A549 (cell line): ENCODE measurements around the gene CCDC60. TPM values are rescaled to one million over a fixed set of nuclear protein-coding genes. Genes with fewer than 3 reads are reported as not detected.

ENCODE experiments used
- ATAC-seq, 2 experiments: fragments of 200-7000 bp in 1 of 2; fragments of >200 bp in 1 of 2; cut with Nextera tagmentation in 1 of 2; cut with Tn5 transposase in 1 of 2; 3 replicates each; pipeline versions ENCODE4 v1.8.0 to v1.9.1; 2018 to 2020; ENCODE audit warnings: mild to moderate bottlenecking in 1 of 2, moderate library complexity in 1 of 2
- CTCF ChIA-PET: fragments of 300-600 bp; sonication (Branson Sonifier 250); formaldehyde crosslinking; extraction: SDS; loops from one replicate; lab custom pipeline; 2021; ENCODE audit warnings: antibody characterized with exemption, inconsistent platforms; lab: Yijun Ruan, JAX
- POLR2A ChIA-PET: fragments of 350-600 bp; formaldehyde crosslinking; extraction: SDS; loops from one replicate; lab custom pipeline; 2021; ENCODE audit warnings: antibody characterized with exemption, inconsistent platforms; lab: Yijun Ruan, JAX
- DNase-seq, 2 experiments: peaks; one replicate each; pipeline versions ENCODE4 v3.0.0 to v3.0.0-alpha.2; 2011 to 2016; ENCODE audit warnings: low read depth in 1 of 2, low spot score in 1 of 2
- FAIRE-seq: peaks from 2 replicates; lab custom pipeline; 2011; peaks lifted over from hg19 to GRCh38; lab: Jason Lieb, UNC
- H3K27ac ChIP-seq, 2 experiments: fragments of >200 bp; sonication (Bioruptor Twin); formaldehyde crosslinking; 3 replicates each; pipeline ENCODE4 v1.5.1; 2016 to 2017
- H3K4me1 ChIP-seq: fragments of >200 bp; sonication (Bioruptor Twin); formaldehyde crosslinking; 3 replicates; pipeline ENCODE4 v1.6.1; 2016
- H3K4me2 ChIP-seq: fragments of >200 bp; sonication (Bioruptor Twin); formaldehyde crosslinking; 3 replicates; pipeline ENCODE4 v1.6.1; 2016
- H3K4me3 ChIP-seq: fragments of >200 bp; sonication (Bioruptor Twin); formaldehyde crosslinking; 3 replicates; pipeline ENCODE4 v1.5.1; 2016
- H3K9me3 ChIP-seq: fragments of >200 bp; sonication (Bioruptor Twin); formaldehyde crosslinking; 3 replicates; pipeline ENCODE4 v1.6.1; 2016
- BCL3 ChIP-seq: fragments of >200 bp; sonication (Bioruptor Twin); formaldehyde crosslinking; IDR thresholded peaks from 3 replicates; pipeline ENCODE4 v1.6.1; 2016
- BHLHE40 ChIP-seq: IDR thresholded peaks from 2 replicates; pipeline ENCODE4 v1.6.1; 2012; ENCODE audit warnings: low read depth, low read length, inconsistent platforms
- CEBPB ChIP-seq, 2 experiments: fragments of >200 bp in 1 of 2; sonication (Bioruptor Twin) in 1 of 2; formaldehyde crosslinking in 1 of 2; IDR thresholded peaks; 2 replicates each; pipeline ENCODE4 v1.6.1; 2012 to 2016
- CHD2 ChIP-seq: fragments of 150-350 bp; IDR thresholded peaks from 2 replicates; pipeline ENCODE4 v1.6.1; 2014; ENCODE audit warnings: low read length; ENCODE audit not compliant: partially characterized antibody
- EHMT2 ChIP-seq: fragments of 200-600 bp; sonication (generic); IDR thresholded peaks from 2 replicates; pipeline ENCODE4 v1.6.1; 2016; ENCODE audit warnings: antibody characterized with exemption, low read depth, mild to moderate bottlenecking, moderate library complexity
- ESRRA ChIP-seq: fragments of 150-350 bp; IDR thresholded peaks from 2 replicates; pipeline ENCODE4 v1.6.1; 2014; ENCODE audit warnings: mild to moderate bottlenecking, low read length, borderline replicate concordance
- FOXS1 ChIP-seq: fragments of 250-450 bp; sonication (Bioruptor Pico); IDR thresholded peaks from 2 replicates; pipeline ENCODE4 v1.5.0; 2020; ENCODE audit warnings: mild to moderate bottlenecking, moderate library complexity
- HDAC2 ChIP-seq: fragments of 200-600 bp; sonication (generic); IDR thresholded peaks from 2 replicates; pipeline ENCODE4 v1.6.1; 2016
- HES2 ChIP-seq: fragments of >200 bp; sonication (Bioruptor Twin); formaldehyde crosslinking; IDR thresholded peaks from 2 replicates; pipeline ENCODE4 v1.6.1; 2016
- HOXB13 ChIP-seq: fragments of 250-450 bp; sonication (Bioruptor Pico); IDR thresholded peaks from 2 replicates; pipeline ENCODE4 v1.5.0; 2020; ENCODE audit warnings: low read depth, mild to moderate bottlenecking, moderate library complexity
- HOXB5 ChIP-seq: fragments of 250-450 bp; sonication (Bioruptor Pico); IDR thresholded peaks from 2 replicates; pipeline ENCODE4 v1.5.0; 2020; ENCODE audit warnings: mild to moderate bottlenecking, moderate library complexity
- JUNB ChIP-seq: fragments of >200 bp; sonication (Bioruptor Twin); formaldehyde crosslinking; IDR thresholded peaks from 2 replicates; pipeline ENCODE4 v1.6.1; 2016
- KDM1A ChIP-seq: fragments of 200-600 bp; sonication (generic); IDR thresholded peaks from 2 replicates; pipeline ENCODE4 v1.6.1; 2016; ENCODE audit warnings: low read depth, mild to moderate bottlenecking
- MAZ ChIP-seq: fragments of 150-350 bp; IDR thresholded peaks from 2 replicates; pipeline ENCODE4 v1.6.1; 2014; ENCODE audit warnings: antibody characterized with exemption, low read depth, low read length, borderline replicate concordance
- NFE2L2 ChIP-seq: fragments of 150-350 bp; conservative IDR thresholded peaks from 2 replicates; pipeline ENCODE4 v1.6.1; 2014; ENCODE audit warnings: low read length
- NPAS2 ChIP-seq: fragments of 250-450 bp; sonication (Bioruptor Pico); IDR thresholded peaks from 2 replicates; pipeline ENCODE4 v1.8.0; 2022; ENCODE audit warnings: mild to moderate bottlenecking, moderate library complexity, borderline replicate concordance
- NR3C1 ChIP-seq: fragments of >200 bp; sonication (Bioruptor Twin); formaldehyde crosslinking; IDR thresholded peaks from 3 replicates; pipeline ENCODE4 v1.6.1; 2017
- PHF8 ChIP-seq: fragments of 200-600 bp; sonication (generic); IDR thresholded peaks from 2 replicates; pipeline ENCODE4 v1.6.1; 2016; ENCODE audit warnings: low read depth, mild to moderate bottlenecking, antibody characterized with exemption, moderate library complexity, borderline replicate concordance
- RARB ChIP-seq: fragments of 250-450 bp; sonication (Bioruptor Pico); IDR thresholded peaks from 2 replicates; pipeline ENCODE4 v1.8.0; 2021; ENCODE audit warnings: mild to moderate bottlenecking, moderate library complexity
- REST ChIP-seq: fragments of 200-600 bp; sonication (generic); IDR thresholded peaks from 2 replicates; pipeline ENCODE4 v1.6.1; 2016; ENCODE audit warnings: antibody characterized with exemption, mild to moderate bottlenecking, moderate library complexity
- RFX5 ChIP-seq: fragments of 450-650 bp; IDR thresholded peaks from 2 replicates; pipeline ENCODE4 v1.7.1; 2014; ENCODE audit warnings: antibody characterized with exemption, mild to moderate bottlenecking, moderate library complexity
- RNF2 ChIP-seq: fragments of 200-600 bp; sonication (generic); IDR thresholded peaks from 2 replicates; pipeline ENCODE4 v1.6.1; 2016; ENCODE audit warnings: low read depth, mild to moderate bottlenecking, antibody characterized with exemption, moderate library complexity, borderline replicate concordance
- SMC3 ChIP-seq: fragments of >200 bp; sonication (Bioruptor Twin); formaldehyde crosslinking; IDR thresholded peaks from 3 replicates; pipeline ENCODE4 v1.6.1; 2018; ENCODE audit warnings: inconsistent platforms
- SREBF2 ChIP-seq: fragments of 450-650 bp; IDR thresholded peaks from 2 replicates; pipeline ENCODE4 v1.6.1; 2014; ENCODE audit warnings: mild to moderate bottlenecking, moderate library complexity
- TP53 ChIP-seq: fragments of 250-450 bp; sonication (Bioruptor Pico); IDR thresholded peaks from 2 replicates; pipeline ENCODE4 v1.5.0; 2021; ENCODE audit warnings: mild to moderate bottlenecking, moderate library complexity
- ZNF302 ChIP-seq: fragments of 250-450 bp; sonication (Bioruptor Pico); IDR thresholded peaks from 2 replicates; pipeline ENCODE4 v1.9.0; 2021; ENCODE audit warnings: inconsistent platforms, mild to moderate bottlenecking, moderate library complexity
- WGBS: methylation state at CpG from one replicate; pipeline ENCODE4 v1.1.6; 2017; ENCODE audit errors: missing lambda C conversion rate; 5-methylcytosine and 5-hydroxymethylcytosine counted together
- polyA plus RNA-seq, 4 experiments: library from polyadenylated mRNA; depleted of rRNA in 3 of 4; stranded (reverse); fragments of >200 nt; fragmentation: RNase III in 1 of 4; extraction: RNeasy Plus Mini Kit Qiagen cat#74134 plus additional on column Dnase treatment in 1 of 4; gene quantifications; 2 replicates in 3 of 4; 3 replicates in 1 of 4; pipeline ENCODE4 v1.2.3, GENCODE V29; 2011 to 2017

The CCDC60 gene
- polyA plus RNA-seq, 2 of the 4 experiments (the other 2 are of a cell fraction) = 0.09 TPM; not detected in 1

GRCh38 chr12:119417440-119417839 is 82.9 kb downstream of the CCDC60 start:
- CTCF ChIA-PET = interaction anchor here (0.5 to 0.9 kb wide), 2 partner anchors 14 to 1446 kb away, joined by 3 read pairs; no protein-coding TSS in a partner anchor
- TF ChIP-seq FOXS1 (CRISPR knock-in tag) = no peak

GRCh38 chr12:119419381-119419780 is 84.9 kb downstream of the CCDC60 start:
- Histone ChIP-seq H3K4me2 (no peak overlapping the region), H3K4me1 (no peaks in the 10 kb centered on the region), H3K4me3 (no peak overlapping the region), H3K27ac (no peak overlapping the region), H3K9me3 (0 out of 3 replicates have a peak, but pooled peaks cover 3% of the 10 kb centered on the region)
- DNase-seq = no peak
- FAIRE-seq = no peak
- ATAC-seq = no peak
- POLR2A ChIA-PET = no interaction called here
- TF ChIP-seq TP53 (CRISPR knock-in tag) = no peak
- TF ChIP-seq NR3C1 = no peak
- TF ChIP-seq RARB (CRISPR knock-in tag) = no peak
- TF ChIP-seq KDM1A = no peak
- no peak for TF ChIP-seq HDAC2
- no peak for TF ChIP-seq ZNF302 (CRISPR knock-in tag)
- no peak for TF ChIP-seq REST
- no peak for TF ChIP-seq SMC3
- TF ChIP-seq MAZ = no peak
- no peak for TF ChIP-seq HOXB13 (CRISPR knock-in tag)
- no peak for TF ChIP-seq EHMT2
- TF ChIP-seq RFX5 = no peak
- no peak for TF ChIP-seq ESRRA
- TF ChIP-seq CEBPB (IDR thresholded peaks at IDR 0.05) = no peak
- no peak for TF ChIP-seq HOXB5
- no peak for TF ChIP-seq FOXS1 (CRISPR knock-in tag)
- WGBS = 22% methylated on average over 6 of the region's 6 CpGs
- CTCF ChIA-PET = interaction anchor here (0.6 to 0.9 kb wide), 2 partner anchors 25 to 26 kb away, joined by 3 to 4 read pairs; no protein-coding TSS in a partner anchor

More at GRCh38 chr12:119417440-119417839, 82.9 kb downstream of the CCDC60 start:
- no peak overlapping the region for H3K4me2 ChIP-seq
- ATAC-seq = no peak
- H3K27ac ChIP-seq = no peak overlapping the region
- H3K4me1 ChIP-seq = no peaks in the 10 kb centered on the region
- H3K4me3 ChIP-seq = no peak overlapping the region
- POLR2A ChIA-PET = no interaction called here
- no peak for DNase-seq
- H3K9me3 ChIP-seq = 0 out of 3 replicates have a peak, but pooled peaks cover 3% of the 10 kb centered on the region
- FAIRE-seq = no peak

- DNase-seq (no peak), FAIRE-seq (no peak), ATAC-seq (peak in 1 of 2 experiments; percentile 37; a peak in 1 of 6 replicates)
- WGBS = 0% methylated on average over 2 of the region's 2 CpGs
- Histone ChIP-seq H3K9me3 (0 out of 3 replicates have a peak, but pooled peaks cover 3% of the 10 kb centered on the region), H3K4me3 (no peak overlapping the region), H3K27ac (no peak overlapping the region), H3K4me1 (no peaks in the 10 kb centered on the region)
- ChIA-PET POLR2A (no interaction called here), CTCF (interaction anchor here (0.7 to 1.6 kb wide), 3 partner anchors 10 to 22 kb away, joined by 3 to 6 read pairs (median 3); no protein-coding TSS in a partner anchor)
- TF ChIP-seq ZNF302 (CRISPR knock-in tag) (no peak), KDM1A (no peak), NFE2L2 (no peak), RNF2 (no peak), FOXS1 (CRISPR knock-in tag) (no peak), BCL3 (no peak), BHLHE40 (no peak), HES2 (no peak), CHD2 (no peak), PHF8 (no peak), HOXB5 (no peak), SREBF2 (no peak), MAZ (no peak), JUNB (no peak), NPAS2 (CRISPR knock-in tag) (no peak)
- TF ChIP-seq, all 56 proteins: peak for 0
- no peak overlapping the region for H3K4me2 ChIP-seq
Observed at GRCh38 chr12:119423285-119423684, 88.8 kb downstream of the CCDC60 start.
